HepG2 (cell line): ENCODE measurements around the gene KCNMB2. TPM values are rescaled to one million over a fixed set of nuclear protein-coding genes. Genes with fewer than 3 reads are reported as not detected.

ENCODE experiments used
- ATAC-seq: fragments of 200-7000 bp; cut with Tn5 transposase; 3 replicates; pipeline ENCODE4 v1.9.1; 2020; ENCODE audit warnings: mild to moderate bottlenecking, moderate library complexity
- BruUV-seq: library from RNA; stranded (reverse); fragments of 400-500 nt; replicated peaks from 2 replicates; lab custom pipeline; 2021; lab: Mats Ljungman, UMichigan
- CTCF ChIA-PET: fragments of 300-600 bp; formaldehyde crosslinking; extraction: SDS; loops from one replicate; lab custom pipeline; 2021; ENCODE audit warnings: low total read pairs, inconsistent platforms, low intra/inter-chr PET ratio; lab: Yijun Ruan, JAX
- POLR2A ChIA-PET: fragments of 350-600 bp; sonication (Branson Sonifier 250); formaldehyde crosslinking; loops from one replicate; lab custom pipeline; 2020; ENCODE audit warnings: antibody characterized with exemption, inconsistent platforms; lab: Yijun Ruan, JAX
- DNase-seq: peaks from one replicate; pipeline ENCODE4 v3.0.0-alpha.2; 2015; ENCODE audit warnings: low spot score
- FAIRE-seq: peaks from 3 replicates; lab custom pipeline; 2011; peaks lifted over from hg19 to GRCh38; lab: Jason Lieb, UNC
- H2AFZ ChIP-seq: one replicate; pipeline ENCODE4 v1.6.1; 2011; ENCODE audit warnings: low read length, inconsistent platforms
- H3K27ac ChIP-seq: fragments of 300-600 bp; 3 replicates; pipeline ENCODE4 v1.8.0; 2011; ENCODE audit warnings: mixed run types, mild to moderate bottlenecking, mixed read lengths, low read length, inconsistent platforms; ENCODE audit not compliant: insufficient read depth; ENCODE audit errors: extremely low read length
- H3K27me3 ChIP-seq, 2 experiments: fragments of 200-600 bp in 1 of 2; 2 replicates in 1 of 2; 3 replicates in 1 of 2; pipeline versions ENCODE4 v1.6.0 to v1.8.0; 2011; ENCODE audit warnings: low read length in 2 of 2, mild to moderate bottlenecking in 2 of 2, moderate library complexity in 2 of 2, inconsistent platforms in 1 of 2; ENCODE audit not compliant: insufficient read depth in 2 of 2, control insufficient read depth in 1 of 2
- H3K36me3 ChIP-seq, 2 experiments: fragments of 200-600 bp in 1 of 2; replicated peaks in 1 of 2; 2 replicates in 1 of 2; 3 replicates in 1 of 2; pipeline versions ENCODE4 v1.5.1 to v1.8.0; 2011; ENCODE audit warnings: low read length in 2 of 2, inconsistent platforms in 1 of 2; ENCODE audit not compliant: insufficient read depth in 2 of 2, control insufficient read depth in 1 of 2
- H3K4me1 ChIP-seq: 2 replicates; pipeline ENCODE4 v1.5.1; 2012; ENCODE audit warnings: low read length, inconsistent platforms; ENCODE audit not compliant: insufficient read depth
- H3K4me2 ChIP-seq: 2 replicates; pipeline ENCODE4 v1.6.0; 2011; ENCODE audit warnings: low read depth, low read length, inconsistent platforms
- H3K4me3 ChIP-seq, 3 experiments: fragments of 200-600 bp in 1 of 3; sonication (generic), shearing (Covaris generic) in 1 of 3; replicated peaks in 1 of 3; 2 replicates each; pipeline ENCODE4 v1.5.1; 2011 to 2016; ENCODE audit warnings: low read length in 3 of 3, inconsistent platforms in 2 of 3, low read depth in 2 of 3, mild to moderate bottlenecking in 2 of 3, control low read depth in 1 of 3, mixed read lengths in 1 of 3; ENCODE audit not compliant: insufficient read depth in 1 of 3
- H3K79me2 ChIP-seq: one replicate; pipeline ENCODE4 v1.6.1; 2011; ENCODE audit warnings: low read length, inconsistent platforms; ENCODE audit not compliant: insufficient read depth
- H3K9ac ChIP-seq: 2 replicates; pipeline ENCODE4 v1.6.0; 2011; ENCODE audit warnings: mild to moderate bottlenecking, low read depth, low read length, inconsistent platforms; ENCODE audit not compliant: insufficient read depth
- H3K9me3 ChIP-seq: 2 replicates; pipeline ENCODE4 v1.5.1; 2012; ENCODE audit warnings: mild to moderate bottlenecking, low read length
- H4K20me1 ChIP-seq: 2 replicates; pipeline ENCODE4 v1.6.0; 2011; ENCODE audit warnings: inconsistent platforms, mild to moderate bottlenecking, low read length, moderate library complexity; ENCODE audit not compliant: insufficient read depth
- CC2D1A ChIP-seq: sonication (generic); formaldehyde crosslinking; IDR thresholded peaks from 2 replicates; pipeline ENCODE4 v1.8.1; 2023; ENCODE audit warnings: mild to moderate bottlenecking, missing genetic modification reagents
- KMT2A ChIP-seq: sonication (generic); formaldehyde crosslinking; IDR thresholded peaks from 2 replicates; pipeline ENCODE4 v1.4.0; 2020; ENCODE audit warnings: missing genetic modification reagents
- MAZ ChIP-seq, 2 experiments: sonication (generic) in 1 of 2; formaldehyde crosslinking in 1 of 2; IDR thresholded peaks; 2 replicates each; pipeline versions ENCODE4 v1.5.0 to v1.6.1; 2012 to 2020; ENCODE audit warnings: low read depth in 2 of 2, mild to moderate bottlenecking in 2 of 2, borderline replicate concordance in 1 of 2, improper control_type of control experiment in 1 of 2, low read length in 1 of 2, missing genetic modification reagents in 1 of 2, moderate library complexity in 1 of 2
- NFATC3 ChIP-seq: sonication (generic); formaldehyde crosslinking; IDR thresholded peaks from 2 replicates; pipeline ENCODE4 v1.5.1; 2020; ENCODE audit warnings: mild to moderate bottlenecking, missing genetic modification reagents
- PAX8 ChIP-seq: sonication (generic); formaldehyde crosslinking; IDR thresholded peaks from 2 replicates; pipeline ENCODE4 v1.8.0; 2022; ENCODE audit warnings: mild to moderate bottlenecking, missing genetic modification reagents, borderline replicate concordance
- RBM22 ChIP-seq: fragments of 200-400 bp; formaldehyde crosslinking; optimal IDR thresholded peaks from 2 replicates; pipeline ENCODE3; 2017; ENCODE audit warnings: mild to moderate bottlenecking, low read length, moderate library complexity
- ZNF225 ChIP-seq: sonication (generic); formaldehyde crosslinking; IDR thresholded peaks from 2 replicates; pipeline ENCODE4 v1.4.0; 2020; ENCODE audit warnings: mild to moderate bottlenecking, missing genetic modification reagents
- ZNF264 ChIP-seq: sonication (generic); formaldehyde crosslinking; IDR thresholded peaks from 2 replicates; pipeline ENCODE4 v1.4.0; 2020; ENCODE audit warnings: missing genetic modification reagents
- ZNF773 ChIP-seq: sonication (generic); formaldehyde crosslinking; IDR thresholded peaks from 2 replicates; pipeline ENCODE4 v1.4.0; 2020; ENCODE audit warnings: missing genetic modification reagents, borderline replicate concordance
- ZNF879 ChIP-seq: sonication (generic); formaldehyde crosslinking; IDR thresholded peaks from 2 replicates; pipeline ENCODE4 v1.8.1; 2023; ENCODE audit warnings: missing genetic modification reagents
- WGBS: methylation state at CpG from one replicate; pipeline ENCODE4 v1.1.6; 2017; ENCODE audit warnings: low lambda C conversion rate; 5-methylcytosine and 5-hydroxymethylcytosine counted together
- in situ Hi-C: cut with HindIII; loops from 2 replicates; pipeline ENCODE4 v1.10.0; 2017; ENCODE audit warnings: low pct_unique_long_range_greater_than_20kb; ENCODE audit not compliant: extremely low pct_ligation_motif_present
- intact Hi-C: fragments of 100-400 bp; cut with micrococcal nuclease; formaldehyde crosslinking; loops from one replicate; pipeline ENCODE4 v1.10.0; 2022; ENCODE audit not compliant: unreplicated experiment
- polyA plus RNA-seq, 8 experiments: library from polyadenylated mRNA; depleted of rRNA in 3 of 8; stranded (reverse) in 7 of 8; unstranded in 1 of 8; fragments of >200 nt; fragmentation: Illumina TruSeq in 4 of 8; extraction: Trizol in 4 of 8; gene quantifications; 2 replicates each; pipeline versions ENCODE4 v1.2.1 to v1.2.3, GENCODE V29; 2011 to 2016; ENCODE audit warnings: low read depth in 4 of 8, missing spikeins in 1 of 8, mixed read lengths in 1 of 8; ENCODE audit not compliant: insufficient read depth in 1 of 8
- total RNA-seq, 5 experiments: library from RNA; depleted of rRNA; stranded (reverse); fragments of >200 nt; fragmentation: Illumina TruSeq; extraction: Trizol; gene quantifications; 2 replicates each; pipeline ENCODE4 v1.2.3, GENCODE V29; 2016; ENCODE audit warnings: low read depth in 1 of 5
- TF ChIP-seq, protein P1 (sequence below), 2 experiments: fragments of 450-650 bp in 1 of 2; sonication (generic) in 1 of 2; formaldehyde crosslinking; IDR thresholded peaks; 2 replicates each; pipeline versions ENCODE4 v1.5.0 to v1.8.0; 2020 to 2022; ENCODE audit warnings: mild to moderate bottlenecking in 1 of 2, missing genetic modification reagents in 1 of 2
- TF ChIP-seq, protein P2 (sequence below), 2 experiments: sonication (generic) in 1 of 2; formaldehyde crosslinking in 1 of 2; IDR thresholded peaks; 2 replicates each; pipeline versions ENCODE4 v1.5.1 to v1.6.1; 2011 to 2020; ENCODE audit warnings: borderline replicate concordance in 1 of 2, low read depth in 1 of 2, low read length in 1 of 2, mild to moderate bottlenecking in 1 of 2, missing genetic modification reagents in 1 of 2, moderate library complexity in 1 of 2
- TF ChIP-seq, protein P3 (sequence below): sonication (generic); formaldehyde crosslinking; IDR thresholded peaks from 2 replicates; pipeline ENCODE4 v1.8.0; 2022; ENCODE audit warnings: mild to moderate bottlenecking, missing genetic modification reagents
- TF ChIP-seq, protein P4 (sequence below): sonication (generic); formaldehyde crosslinking; IDR thresholded peaks from 2 replicates; pipeline ENCODE4 v1.5.0; 2020; ENCODE audit warnings: missing genetic modification reagents

KCNMB2 gene
- total and polyA plus RNA-seq, 2 of the 13 experiments (the other 11 are each of a cell fraction or from before 2014, with no cell fraction given): not detected

DNA sequence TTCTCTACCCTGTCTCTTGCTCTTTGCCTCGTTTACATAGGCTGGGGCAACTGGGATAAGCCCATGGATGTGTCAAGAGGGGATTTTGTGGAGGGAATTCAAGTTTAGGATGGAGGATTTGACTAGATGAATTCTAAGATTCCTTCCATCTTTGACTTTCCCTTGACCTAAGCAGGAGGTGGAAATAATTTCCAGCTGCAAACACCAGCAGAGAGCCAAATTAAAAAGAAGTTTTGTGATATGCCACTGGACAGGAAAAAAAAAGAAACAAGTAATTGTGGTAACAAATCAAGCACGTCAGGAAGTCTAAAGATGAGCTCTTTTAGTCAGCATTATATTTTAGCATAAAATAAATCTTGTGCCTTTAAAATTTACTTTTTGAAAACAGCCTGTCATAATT lies 49.8 kb downstream of the KCNMB2 start:
- no TSS peak for BruUV-seq
- TF ChIP-seq KMT2A (CRISPR knock-in tag) (no peak), ZNF773 (CRISPR knock-in tag) (no peak), RBM22 (no peak), ZNF225 (CRISPR knock-in tag) (no peak), ZNF879 (CRISPR knock-in tag) (no peak), CC2D1A (CRISPR knock-in tag) (no peak), NFATC3 (CRISPR knock-in tag) (no peak), PAX8 (CRISPR knock-in tag) (no peak), ZNF264 (CRISPR knock-in tag) (no peak), MAZ (IDR thresholded peaks at IDR 0.05; ENCODE audit: borderline replicate concordance, low read depth, low read length) (no peak), MAZ (CRISPR knock-in tag; IDR thresholded peaks at IDR 0.05; ENCODE audit: low read depth) (no peak)
- TF ChIP-seq, protein P1, sequence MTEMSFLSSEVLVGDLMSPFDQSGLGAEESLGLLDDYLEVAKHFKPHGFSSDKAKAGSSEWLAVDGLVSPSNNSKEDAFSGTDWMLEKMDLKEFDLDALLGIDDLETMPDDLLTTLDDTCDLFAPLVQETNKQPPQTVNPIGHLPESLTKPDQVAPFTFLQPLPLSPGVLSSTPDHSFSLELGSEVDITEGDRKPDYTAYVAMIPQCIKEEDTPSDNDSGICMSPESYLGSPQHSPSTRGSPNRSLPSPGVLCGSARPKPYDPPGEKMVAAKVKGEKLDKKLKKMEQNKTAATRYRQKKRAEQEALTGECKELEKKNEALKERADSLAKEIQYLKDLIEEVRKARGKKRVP (CRISPR knock-in tag; IDR thresholded peaks at IDR 0.05): no peak
- TF ChIP-seq, protein P2, sequence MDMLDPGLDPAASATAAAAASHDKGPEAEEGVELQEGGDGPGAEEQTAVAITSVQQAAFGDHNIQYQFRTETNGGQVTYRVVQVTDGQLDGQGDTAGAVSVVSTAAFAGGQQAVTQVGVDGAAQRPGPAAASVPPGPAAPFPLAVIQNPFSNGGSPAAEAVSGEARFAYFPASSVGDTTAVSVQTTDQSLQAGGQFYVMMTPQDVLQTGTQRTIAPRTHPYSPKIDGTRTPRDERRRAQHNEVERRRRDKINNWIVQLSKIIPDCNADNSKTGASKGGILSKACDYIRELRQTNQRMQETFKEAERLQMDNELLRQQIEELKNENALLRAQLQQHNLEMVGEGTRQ (IDR thresholded peaks at IDR 0.05; ENCODE audit: low read depth, low read length): no peak
- TF ChIP-seq, protein P2 (CRISPR knock-in tag; IDR thresholded peaks at IDR 0.05; ENCODE audit: borderline replicate concordance): no peak
- TF ChIP-seq, protein P3, sequence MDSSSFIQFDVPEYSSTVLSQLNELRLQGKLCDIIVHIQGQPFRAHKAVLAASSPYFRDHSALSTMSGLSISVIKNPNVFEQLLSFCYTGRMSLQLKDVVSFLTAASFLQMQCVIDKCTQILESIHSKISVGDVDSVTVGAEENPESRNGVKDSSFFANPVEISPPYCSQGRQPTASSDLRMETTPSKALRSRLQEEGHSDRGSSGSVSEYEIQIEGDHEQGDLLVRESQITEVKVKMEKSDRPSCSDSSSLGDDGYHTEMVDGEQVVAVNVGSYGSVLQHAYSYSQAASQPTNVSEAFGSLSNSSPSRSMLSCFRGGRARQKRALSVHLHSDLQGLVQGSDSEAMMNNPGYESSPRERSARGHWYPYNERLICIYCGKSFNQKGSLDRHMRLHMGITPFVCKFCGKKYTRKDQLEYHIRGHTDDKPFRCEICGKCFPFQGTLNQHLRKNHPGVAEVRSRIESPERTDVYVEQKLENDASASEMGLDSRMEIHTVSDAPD (CRISPR knock-in tag): no peak
- TF ChIP-seq, protein P4, sequence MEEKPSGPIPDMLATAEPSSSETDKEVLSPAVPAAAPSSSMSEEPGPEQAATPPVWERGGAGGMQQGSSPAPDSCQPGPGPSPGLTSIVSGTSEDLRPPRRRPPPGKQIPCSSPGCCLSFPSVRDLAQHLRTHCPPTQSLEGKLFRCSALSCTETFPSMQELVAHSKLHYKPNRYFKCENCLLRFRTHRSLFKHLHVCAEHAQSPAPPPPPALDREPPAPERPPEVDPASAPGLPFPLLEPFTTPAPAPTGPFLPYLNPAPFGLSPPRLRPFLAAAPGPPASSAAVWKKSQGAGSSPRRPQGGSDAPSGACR (CRISPR knock-in tag): no peak
- Histone ChIP-seq H3K27me3 (no peaks in the 10 kb centered on the region), H3K4me2 (no peak overlapping the region), H3K4me1 (no peaks in the 10 kb centered on the region), H3K27ac (no peak overlapping the region), H3K36me3 (no peaks in the 10 kb centered on the region), H3K9me3 (no peaks in the 10 kb centered on the region), H2AFZ (no peak overlapping the region), H3K4me3 (no peak overlapping the region), H3K9ac (no peak overlapping the region), H4K20me1 (no peaks in the 10 kb centered on the region), H3K79me2 (no peaks in the 10 kb centered on the region)
- FAIRE-seq (no peak), DNase-seq (no peak), ATAC-seq (no peak)
- POLR2A ChIA-PET: no interaction called here
- CTCF ChIA-PET: no interaction called here
- 3% methylated on average over 2 of the region's 2 CpGs for WGBS
- in situ Hi-C loops: no loop called here
- intact Hi-C loops: no loop called here
